Hypothalamus (tissue), 51 donors: ENCODE results near the gene SLC12A7.
"Not testable (repeated sequence)": the region's sequence is repeated elsewhere in the genome, so short reads cannot be mapped to it uniquely, and the experiment has no call there.

Experiments
- DNase-seq, 51 donors: peaks; one replicate each; lab custom pipeline; 2025; lab: John Stamatoyannopoulos, UW

Gene SLC12A7

DNA sequence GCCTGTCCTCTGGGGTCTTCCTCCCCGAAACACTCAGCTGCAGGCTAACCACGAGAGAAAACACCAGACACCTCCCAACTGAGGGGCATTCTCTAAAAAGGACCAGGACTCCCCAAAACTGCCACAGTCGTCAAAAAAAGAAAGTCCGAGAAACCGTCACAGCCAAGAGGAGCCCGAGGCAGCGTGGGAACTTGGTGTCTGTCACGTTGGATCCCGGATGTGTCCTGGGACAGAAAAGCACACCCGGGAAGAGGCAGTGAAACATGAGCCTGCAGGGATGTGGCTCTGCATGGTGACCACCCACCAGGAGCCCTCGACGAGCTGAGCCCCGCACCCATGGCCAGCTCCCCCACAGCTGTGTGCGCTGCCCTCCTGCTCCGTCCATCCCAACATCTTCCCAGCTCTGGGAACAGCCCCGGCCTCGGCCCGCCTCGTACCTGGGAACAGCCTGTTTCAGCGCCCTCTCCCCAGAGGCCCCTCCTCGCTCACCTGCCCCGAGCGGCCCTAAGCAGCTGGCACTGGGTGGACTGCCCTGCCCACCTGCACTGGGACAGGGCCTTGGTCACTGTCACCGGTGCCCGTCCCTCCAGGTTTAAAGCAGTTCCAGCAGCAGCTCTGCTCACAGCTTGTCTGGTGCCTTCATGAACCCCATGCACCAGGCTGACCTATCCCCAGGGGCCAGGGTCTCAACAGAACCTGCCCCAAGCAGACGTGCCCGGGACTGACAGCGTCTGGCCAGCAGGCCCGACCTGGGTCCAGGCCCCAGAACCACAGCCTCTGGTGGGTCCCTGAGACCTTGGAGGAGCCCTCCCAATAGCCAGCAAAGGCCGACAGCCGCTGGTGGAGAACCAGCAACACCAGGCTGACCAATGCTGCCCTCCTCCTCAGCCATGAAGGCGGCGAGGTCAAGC is 10.9 kb downstream of the SLC12A7 start:
- DNase-seq, result no peak

DNA sequence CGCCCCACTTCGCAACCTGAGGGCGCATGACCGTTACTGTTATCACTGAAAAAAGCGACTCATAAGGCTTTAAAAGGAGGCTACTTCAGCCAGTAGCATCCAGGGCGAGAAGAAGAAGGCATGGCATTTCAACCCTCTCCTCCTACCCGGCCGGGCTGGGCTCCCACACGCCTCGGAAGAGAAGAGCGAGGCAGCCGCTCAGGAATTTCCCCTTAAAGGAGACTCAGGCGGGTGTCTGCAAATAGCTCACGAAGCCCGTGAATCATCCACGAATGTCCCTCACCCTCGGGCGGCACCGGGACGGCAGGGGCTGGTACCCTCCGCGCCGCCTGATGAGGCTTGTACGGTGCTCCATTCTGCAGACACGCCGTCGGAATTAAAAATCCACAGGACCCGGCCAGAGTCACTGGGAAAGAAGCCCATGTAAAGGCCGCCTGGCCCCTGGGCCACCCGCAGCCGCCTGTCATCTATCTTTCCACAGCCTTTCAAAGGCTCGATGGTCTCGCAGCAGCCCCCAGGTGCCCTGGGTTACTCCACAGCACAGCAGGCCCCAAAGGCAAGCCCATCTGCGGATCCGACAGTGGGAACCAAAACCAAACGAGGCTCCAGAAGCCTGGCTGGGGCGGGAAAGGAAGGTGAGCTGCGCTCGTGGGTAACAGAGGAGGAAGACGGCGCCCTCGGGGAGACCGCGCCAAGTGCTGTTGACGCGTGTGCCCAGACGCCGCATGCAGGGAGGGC is 11.8 kb downstream of the SLC12A7 start:
- DNase-seq, result no peak

DNA sequence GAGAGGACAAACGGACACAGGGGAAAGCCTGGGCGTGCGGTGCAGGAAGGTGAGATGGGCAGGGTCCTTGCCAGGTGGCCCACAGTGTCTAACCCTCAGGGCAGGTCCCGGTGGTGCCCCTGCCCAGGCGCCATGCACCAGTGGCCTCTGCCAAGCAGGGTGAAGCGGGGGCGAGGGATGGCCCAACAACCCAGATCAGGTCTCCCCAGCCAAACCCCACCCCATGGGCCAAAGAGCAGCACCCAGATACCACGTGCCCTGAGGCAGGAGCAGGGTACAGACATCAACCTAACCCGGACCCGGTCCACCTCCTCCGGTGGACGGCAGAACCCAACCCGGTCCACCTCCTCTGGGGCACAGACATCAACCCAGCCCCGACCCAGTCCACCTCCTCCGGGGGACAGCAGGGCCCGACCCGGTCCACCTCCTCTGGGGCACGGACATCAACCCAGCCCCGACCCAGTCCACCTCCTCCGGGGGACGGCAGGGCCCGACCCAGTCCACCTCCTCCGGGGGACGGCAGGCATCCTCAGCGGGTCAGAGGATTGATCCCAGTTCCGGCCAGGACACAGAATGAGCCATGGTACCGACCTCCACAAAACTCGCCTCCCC is 12.8 kb downstream of the SLC12A7 start:
- DNase-seq, result peak in 5 of 51 donors; percentile 4 to 25 (median 16)

DNA sequence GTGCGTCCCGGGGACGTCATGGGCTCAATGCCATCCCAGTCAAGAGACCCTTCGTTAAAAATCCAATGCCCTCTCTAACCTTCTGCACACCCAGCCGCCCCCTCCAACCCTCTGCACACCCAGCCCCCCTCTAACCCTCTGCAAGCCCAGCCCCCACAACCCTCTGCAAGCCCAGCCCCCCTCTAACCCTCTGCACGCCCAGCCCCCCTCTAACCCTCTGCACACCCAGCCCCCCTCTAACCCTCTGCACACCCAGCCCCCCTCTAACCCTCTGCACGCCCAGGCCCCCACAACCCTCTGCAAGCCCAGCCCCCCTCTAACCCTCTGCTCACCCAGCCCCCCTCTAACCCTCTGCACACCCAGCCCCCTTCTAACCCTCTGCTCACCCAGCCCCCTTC is 13.9 kb downstream of the SLC12A7 start:
- not testable (repeated sequence) for DNase-seq

DNA sequence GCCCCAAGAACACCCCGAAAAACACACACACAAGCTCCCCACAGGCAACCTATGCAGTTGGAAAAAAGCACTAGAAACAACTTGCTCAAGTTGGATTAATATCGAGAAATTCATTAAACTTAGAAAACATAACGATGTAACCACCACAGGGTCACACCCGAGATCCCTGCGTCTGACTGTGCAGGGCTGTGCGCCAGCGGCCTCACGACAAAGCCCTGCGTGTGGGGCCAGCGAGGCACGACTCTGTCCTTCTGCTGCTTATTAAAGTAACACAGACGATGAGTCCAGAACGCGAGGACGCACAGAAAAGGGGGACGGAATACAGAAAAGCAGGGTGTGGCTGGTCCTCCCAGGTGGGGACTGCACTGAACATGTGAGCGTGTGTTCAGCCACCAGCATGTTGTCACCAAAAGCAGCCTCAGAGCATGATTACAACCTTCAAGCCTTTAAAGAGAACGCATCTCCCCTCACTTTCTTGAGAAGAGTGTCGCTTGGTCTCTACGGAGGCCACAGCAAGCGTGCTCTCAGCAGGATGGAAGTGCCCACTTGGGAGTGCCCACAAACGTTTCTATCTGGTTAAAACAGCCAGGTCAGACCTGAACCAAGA is 14.4 kb downstream of the SLC12A7 start:
- no peak for DNase-seq

DNA sequence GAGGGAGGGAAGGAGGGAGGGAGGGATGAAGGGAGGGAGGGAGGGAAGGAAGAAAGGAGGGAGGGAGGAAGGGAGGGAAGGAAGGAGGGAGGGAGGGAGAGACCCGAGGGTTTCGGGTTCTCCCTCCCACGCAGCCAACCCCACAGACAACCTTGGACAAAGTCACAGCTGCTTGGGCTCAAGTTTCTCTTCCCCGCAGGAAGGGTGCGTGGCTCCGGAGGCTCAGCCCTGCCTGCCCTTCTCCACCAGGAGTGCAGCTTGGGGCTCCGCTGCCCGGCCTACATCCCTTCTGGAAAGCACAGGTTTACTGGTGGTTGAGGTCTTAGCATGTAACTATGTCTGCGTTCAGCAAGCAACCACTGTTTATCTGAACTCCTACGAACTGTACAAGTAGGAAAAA is 15.0 kb downstream of the SLC12A7 start:
- no peak for DNase-seq

DNA sequence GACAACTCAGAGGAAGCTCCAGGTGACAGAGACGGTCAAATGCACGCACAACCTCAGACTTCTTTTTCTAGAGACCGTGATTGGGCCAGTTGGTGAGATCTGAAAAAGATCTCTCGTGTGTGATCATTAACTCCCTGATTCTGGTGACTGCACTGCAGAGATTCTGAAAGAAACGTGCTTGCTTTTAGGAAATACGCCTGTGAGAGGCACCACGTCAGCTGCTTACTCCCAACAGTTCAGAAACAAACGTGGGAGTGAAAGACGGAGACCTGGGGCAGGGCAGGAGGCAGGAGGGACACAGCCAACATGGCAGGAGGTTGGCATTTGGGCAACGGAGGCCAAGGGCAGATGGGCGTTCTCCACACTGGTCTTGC is 15.9 kb downstream of the SLC12A7 start:
- DNase-seq, result no peak

DNA sequence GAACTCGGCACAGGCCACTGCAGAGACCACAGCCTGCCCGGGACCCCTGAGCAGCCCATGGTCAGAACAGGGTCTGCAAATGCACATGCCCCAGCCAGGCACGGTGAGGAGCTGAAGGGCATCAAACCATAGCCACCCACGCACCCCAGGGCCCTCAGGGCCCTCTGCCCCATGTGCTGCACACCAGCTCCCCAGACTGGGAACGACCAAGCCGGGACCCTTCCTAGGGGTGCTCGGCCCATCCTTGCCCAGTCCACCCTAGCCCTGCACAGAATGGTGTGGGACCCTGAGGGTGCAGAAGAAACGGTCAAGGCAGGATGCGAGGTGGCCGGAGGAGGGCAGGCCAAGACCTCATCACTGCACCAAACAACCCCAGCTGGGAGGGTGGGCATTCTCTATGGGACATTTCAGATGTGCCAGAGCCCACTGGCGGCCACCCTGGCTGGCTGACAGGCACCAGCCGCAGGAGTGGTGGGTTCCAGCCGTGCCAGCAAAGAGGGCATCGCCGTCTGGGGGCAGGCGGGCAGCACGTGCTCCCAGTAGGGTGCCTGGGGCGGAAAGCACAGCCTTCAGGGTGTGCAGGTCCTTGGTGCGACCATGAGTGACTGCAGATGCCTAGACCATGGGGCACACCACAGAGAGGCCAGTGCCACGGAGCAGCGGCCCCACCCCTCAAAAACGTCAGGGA is 16.4 kb downstream of the SLC12A7 start:
- no peak for DNase-seq

DNA sequence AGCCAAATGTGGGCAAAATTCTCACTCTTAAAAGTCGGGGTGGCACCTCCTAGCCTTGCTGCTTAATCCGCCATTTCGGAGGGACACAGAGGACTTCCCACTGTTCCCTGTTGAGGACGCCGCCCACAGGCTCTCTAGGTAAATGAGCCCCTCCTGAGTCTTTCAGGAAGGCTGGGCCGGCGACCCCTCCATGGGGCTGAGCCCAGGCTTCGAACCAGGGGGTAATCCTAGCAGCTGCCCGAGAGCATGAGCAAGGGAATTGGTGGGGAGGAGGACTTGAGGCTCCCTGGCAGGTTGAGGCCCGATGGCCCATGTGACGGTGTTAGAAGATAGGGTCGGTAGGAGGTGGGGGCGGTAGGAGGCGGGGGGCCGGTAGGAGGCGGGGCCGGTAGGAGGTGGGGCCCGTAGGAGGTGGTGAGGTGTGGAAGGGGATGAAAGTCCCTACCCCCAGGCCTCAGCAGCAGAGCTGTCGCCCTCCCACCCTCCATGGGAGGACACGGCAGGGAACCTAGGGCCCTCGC is 17.1 kb downstream of the SLC12A7 start:
- no peak for DNase-seq

DNA sequence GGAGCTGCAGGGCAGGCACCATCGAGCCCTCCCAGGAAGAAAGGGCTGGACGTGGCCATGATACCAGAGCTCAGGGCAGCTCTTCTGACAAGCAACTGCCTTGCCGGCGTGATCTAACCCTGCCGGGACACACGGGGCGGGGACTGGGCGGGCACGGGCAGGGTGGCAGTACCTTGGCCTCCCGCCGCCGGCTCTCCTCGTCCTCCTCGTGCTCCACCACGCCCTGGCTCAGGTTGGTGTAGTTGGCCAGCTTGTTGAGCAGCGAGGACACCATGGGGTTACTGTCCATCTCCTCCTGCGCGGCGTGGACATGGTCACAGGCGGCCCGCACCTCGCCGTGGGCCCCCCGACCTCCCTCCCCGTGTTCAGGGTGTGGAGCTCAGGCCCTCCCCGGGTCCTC is 18.5 kb downstream of the SLC12A7 start:
- no peak for DNase-seq

DNA sequence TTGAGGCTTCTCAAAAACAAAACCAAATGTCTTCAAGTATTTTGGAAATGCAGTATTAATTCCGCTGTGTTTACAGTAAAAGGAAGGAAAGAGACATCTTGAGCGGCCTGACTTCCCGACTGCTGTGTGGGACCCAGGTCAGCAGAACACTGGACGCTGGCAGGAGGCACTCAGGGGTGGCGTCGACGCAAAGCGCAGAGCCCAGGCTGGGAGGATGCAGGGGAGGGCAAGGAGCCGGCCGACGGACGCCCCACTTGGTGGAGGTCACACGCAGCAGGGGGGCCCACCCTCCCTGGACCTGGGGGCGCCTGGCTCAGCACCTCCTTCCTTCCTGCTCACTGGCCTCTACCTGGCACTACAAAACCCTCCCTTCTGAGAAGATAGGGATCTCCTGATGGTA is 19.7 kb downstream of the SLC12A7 start:
- DNase-seq, result no peak

DNA sequence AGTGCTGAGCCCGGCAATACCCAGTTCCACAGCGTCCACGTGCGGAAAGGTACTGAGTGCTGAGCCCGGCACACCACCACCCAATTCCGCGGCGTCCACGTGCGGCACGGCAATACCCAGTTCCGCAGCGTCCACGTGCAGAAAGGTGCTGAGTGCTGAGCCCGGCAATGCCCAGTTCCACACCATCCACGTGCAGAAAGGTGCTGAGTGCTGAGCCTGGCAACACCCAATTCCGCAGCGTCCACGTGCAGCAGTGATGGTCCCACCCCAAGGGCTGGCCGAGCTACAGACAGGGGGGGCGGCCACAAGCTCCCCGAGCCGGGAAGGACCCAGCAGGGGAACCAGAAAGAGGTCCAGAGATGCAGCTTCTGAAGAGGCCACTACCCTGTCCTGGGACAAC is 20.2 kb downstream of the SLC12A7 start:
- no peak for DNase-seq

DNA sequence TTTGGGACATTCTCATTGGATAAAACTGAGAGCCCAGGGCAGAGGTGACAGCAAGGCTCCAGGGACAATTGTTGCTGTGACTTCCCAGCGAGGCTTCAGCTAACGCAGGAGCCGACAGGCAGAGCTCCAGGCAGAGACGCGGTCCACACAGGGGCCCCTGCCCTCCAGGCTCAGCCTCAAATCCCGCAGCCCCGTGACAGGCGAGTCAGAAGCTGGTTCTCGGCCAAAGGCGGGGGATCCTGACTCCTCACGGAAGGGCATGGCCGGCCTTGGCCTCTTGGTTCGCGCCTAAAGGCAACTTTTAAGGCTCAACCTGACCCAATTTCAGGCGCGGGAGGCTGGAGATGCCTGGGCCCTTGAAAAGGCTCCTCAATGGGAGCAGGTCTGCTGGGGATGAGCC is 21.3 kb downstream of the SLC12A7 start:
- DNase-seq, result no peak

DNA sequence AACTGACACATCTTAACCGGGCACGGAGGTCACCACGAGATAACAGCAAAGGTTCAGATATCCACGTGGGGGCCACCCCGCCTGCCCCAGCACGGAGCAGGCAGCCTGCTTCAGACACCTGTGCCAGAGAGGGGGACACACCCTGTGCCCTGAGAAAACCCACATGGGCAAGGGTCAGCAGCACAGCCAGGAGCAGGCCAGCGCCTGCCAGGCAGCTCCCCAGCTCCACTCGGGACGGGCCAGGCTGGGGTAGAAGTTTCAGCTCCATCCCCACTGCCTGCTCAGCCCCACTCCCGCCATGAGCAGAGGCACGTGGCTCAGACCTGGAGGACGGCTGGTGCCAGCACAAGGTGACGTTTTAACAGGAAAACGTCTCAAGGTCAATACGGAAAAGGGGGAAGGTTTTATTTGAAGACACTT is 22.2 kb downstream of the SLC12A7 start:
- DNase-seq, result no peak

DNA sequence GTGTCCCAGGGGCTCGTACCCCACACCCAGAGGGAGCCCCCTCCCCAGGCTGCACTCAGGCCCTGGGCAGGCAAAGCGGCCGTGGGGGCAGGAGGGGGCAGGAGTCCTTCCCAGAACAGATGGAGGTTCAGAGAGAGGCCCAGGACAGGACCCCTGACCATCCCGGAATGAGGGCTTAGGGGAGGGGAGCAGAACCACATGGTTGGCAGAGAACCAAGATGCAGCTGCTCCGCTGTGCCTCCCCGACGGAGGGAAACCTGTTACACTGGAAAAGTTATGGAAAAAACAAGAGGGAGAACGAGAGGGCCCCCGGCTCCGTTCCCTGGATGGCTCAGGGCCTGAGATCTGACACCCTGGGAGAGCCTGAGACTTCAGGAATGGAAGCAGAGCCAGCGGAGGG is 22.7 kb downstream of the SLC12A7 start:
- DNase-seq, result no peak

DNA sequence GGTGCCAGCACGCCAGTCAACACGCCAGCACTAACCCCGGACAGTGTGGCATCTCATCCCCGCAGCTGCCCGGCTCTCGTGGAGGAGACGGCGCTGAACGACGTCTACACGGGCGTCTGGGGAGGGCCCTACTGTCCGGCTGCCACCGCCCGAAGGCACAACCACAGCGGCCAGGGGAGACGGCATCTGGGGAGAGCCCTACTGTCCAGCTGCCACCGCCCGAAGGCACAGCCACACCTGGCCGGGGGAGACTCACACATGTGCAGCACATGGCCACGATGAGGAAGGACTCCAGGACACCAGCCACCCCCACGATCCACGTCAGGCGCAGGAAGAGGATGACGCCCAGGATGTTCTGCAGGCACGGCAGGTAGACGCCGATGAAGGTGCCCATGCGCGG is 23.1 kb downstream of the SLC12A7 start:
- DNase-seq, result no peak

DNA sequence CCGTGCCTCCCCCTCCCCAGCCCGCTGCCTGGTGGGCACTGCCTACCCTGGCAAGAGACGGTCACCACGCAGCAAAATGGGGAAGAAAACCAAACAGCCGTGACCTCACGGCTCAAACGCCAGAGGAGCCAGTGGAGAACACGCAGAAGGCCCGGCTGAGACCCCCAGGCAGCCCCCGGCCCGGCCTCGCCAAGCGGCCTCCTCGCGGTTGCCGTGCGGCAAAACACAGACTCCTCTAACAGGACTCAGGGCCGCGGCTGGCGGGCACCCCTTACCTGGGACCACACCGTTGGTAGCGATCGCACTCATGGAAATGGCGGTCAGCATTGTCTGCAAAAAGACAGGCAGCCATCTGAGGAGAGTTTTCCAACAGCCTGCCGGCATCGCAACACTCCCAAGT is 23.8 kb downstream of the SLC12A7 start:
- no peak for DNase-seq

DNA sequence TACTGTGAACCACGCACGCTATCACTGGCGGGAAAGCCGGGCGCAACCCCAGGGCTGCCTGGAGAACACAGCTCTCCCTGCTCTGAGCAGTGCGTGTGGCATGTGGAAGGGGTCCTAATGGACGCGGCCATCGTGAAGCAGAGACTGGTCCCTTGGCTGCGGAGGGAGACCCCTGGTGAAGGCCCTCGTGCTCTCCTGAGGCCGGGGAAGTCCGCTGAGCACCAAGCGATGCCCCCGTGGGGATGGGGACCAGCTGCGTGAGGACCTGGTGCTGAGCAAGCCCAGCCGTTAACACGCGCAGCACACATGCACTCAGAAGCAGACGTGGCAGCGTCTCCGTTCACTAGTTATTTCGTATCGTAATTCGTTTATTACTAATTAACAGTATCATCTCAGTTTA is 24.4 kb downstream of the SLC12A7 start:
- no peak for DNase-seq

DNA sequence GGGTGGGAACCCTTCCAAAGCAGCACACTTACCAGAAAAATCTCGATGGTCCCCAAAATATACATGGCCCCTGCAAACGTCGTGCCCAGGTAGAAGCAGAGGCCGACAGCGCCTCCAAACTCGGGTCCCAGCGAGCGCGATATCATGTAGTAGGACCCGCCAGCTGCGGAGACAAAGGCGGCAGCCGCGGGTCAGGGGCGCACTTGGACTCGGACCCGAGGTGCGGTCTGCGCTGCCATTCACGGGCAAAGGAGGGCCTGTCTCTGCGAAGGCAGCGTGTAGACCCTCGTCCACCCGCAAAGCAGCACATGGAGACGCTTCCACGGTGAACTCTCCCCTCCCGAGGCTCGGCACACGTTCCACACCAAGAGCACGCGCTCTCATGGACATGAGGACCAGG is 25.0 kb downstream of the SLC12A7 start:
- DNase-seq, result no peak

DNA sequence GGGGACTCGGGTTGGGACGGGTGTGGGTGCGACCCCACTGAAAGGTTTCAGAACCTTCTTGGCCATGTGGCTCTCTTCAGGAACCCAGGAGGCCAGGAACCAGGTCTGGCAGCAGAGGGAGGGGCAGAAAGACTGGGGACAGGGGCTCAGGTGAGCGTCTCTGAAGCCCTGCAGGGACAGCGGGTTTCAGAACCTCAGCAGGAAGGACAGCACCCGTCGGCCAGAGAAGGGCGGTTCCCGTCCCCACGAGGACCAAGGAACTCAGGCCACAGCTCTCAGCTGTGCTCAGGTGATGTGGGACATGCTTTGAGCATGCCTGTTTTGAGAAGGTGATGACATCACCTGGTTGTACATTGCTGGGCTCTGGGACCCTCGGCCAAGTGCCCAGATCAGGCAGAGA is 25.7 kb downstream of the SLC12A7 start:
- no peak for DNase-seq
